IMR-90 (cell line): ENCODE results near the gene UBA1. TPM values are rescaled to one million over a fixed set of nuclear protein-coding genes. Genes with fewer than 3 reads are reported as not detected.
A peak's percentile ranks its signal among the peaks of the same experiment; 100 is the strongest.

ENCODE experiments used
- ATAC-seq: fragments of 200-7000 bp; cut with Tn5 transposase; 2 replicates; pipeline ENCODE4 v1.9.1; 2020; ENCODE audit warnings: low read depth, mild to moderate bottlenecking, moderate library complexity
- BruUV-seq: library from RNA; stranded (reverse); fragments of 400-500 nt; replicated peaks from 2 replicates; lab custom pipeline; 2021; lab: Mats Ljungman, UMichigan
- CTCF ChIA-PET: fragments of 300-600 bp; formaldehyde crosslinking; extraction: SDS; loops from one replicate; lab custom pipeline; 2021; ENCODE audit warnings: antibody characterized with exemption; lab: Yijun Ruan, JAX
- POLR2A ChIA-PET: fragments of 300-600 bp; sonication (Branson Sonifier 250); formaldehyde crosslinking; loops from one replicate; lab custom pipeline; 2022; ENCODE audit warnings: antibody characterized with exemption; ENCODE audit not compliant: unreplicated experiment; lab: Charles Lee
- DNase-seq: peaks from one replicate; pipeline ENCODE4 v3.0.0; 2013
- H2AFZ ChIP-seq: replicated peaks from 2 replicates; pipeline ENCODE3; 2013; ENCODE audit warnings: low read length, mild to moderate bottlenecking; ENCODE audit not compliant: poor library complexity
- H2AK5ac ChIP-seq: 2 replicates; pipeline ENCODE4 v1.6.1; 2013; ENCODE audit warnings: low read depth, low read length, inconsistent platforms
- H2AK9ac ChIP-seq: replicated peaks from 2 replicates; pipeline ENCODE3; 2013; ENCODE audit warnings: mild to moderate bottlenecking, low read depth, low read length, moderate library complexity; ENCODE audit not compliant: poor library complexity
- H2BK120ac ChIP-seq: 2 replicates; pipeline ENCODE4 v1.6.1; 2013; ENCODE audit warnings: low read depth, low read length, inconsistent platforms
- H2BK15ac ChIP-seq: 3 replicates; pipeline ENCODE4 v1.6.1; 2013; ENCODE audit warnings: low read depth, low read length, inconsistent platforms
- H2BK20ac ChIP-seq: 2 replicates; pipeline ENCODE4 v1.6.1; 2013; ENCODE audit warnings: low read depth, mild to moderate bottlenecking, inconsistent platforms, low read length, moderate library complexity
- H2BK5ac ChIP-seq: 2 replicates; pipeline ENCODE4 v1.6.1; 2013; ENCODE audit warnings: mild to moderate bottlenecking, low read depth, low read length, inconsistent platforms; ENCODE audit not compliant: poor library complexity, severe bottlenecking
- H3K14ac ChIP-seq: replicated peaks from 2 replicates; pipeline ENCODE4 v1.6.1; 2013; ENCODE audit warnings: low read depth, low read length, inconsistent platforms
- H3K18ac ChIP-seq: 2 replicates; pipeline ENCODE4 v1.6.1; 2013; ENCODE audit warnings: low read depth, low read length, control low read depth
- H3K23ac ChIP-seq: 2 replicates; pipeline ENCODE4 v1.6.1; 2013; ENCODE audit warnings: low read depth, low read length, inconsistent platforms
- H3K27ac ChIP-seq: 2 replicates; pipeline ENCODE4 v1.5.1; 2013; ENCODE audit warnings: mild to moderate bottlenecking, control low read depth, low read length; ENCODE audit not compliant: insufficient read depth
- H3K27me3 ChIP-seq: 2 replicates; pipeline ENCODE4 v1.6.1; 2013; ENCODE audit warnings: low read length; ENCODE audit not compliant: control insufficient read depth, insufficient read depth
- H3K36me3 ChIP-seq: 2 replicates; pipeline ENCODE4 v1.6.1; 2013; ENCODE audit warnings: low read length, mixed read lengths; ENCODE audit not compliant: control insufficient read depth, insufficient read depth
- H3K4ac ChIP-seq: 2 replicates; pipeline ENCODE4 v1.6.1; 2013; ENCODE audit warnings: low read depth, low read length, inconsistent platforms
- H3K4me1 ChIP-seq: 2 replicates; pipeline ENCODE4 v1.6.1; 2013; ENCODE audit warnings: low read length, mixed read lengths; ENCODE audit not compliant: control insufficient read depth, insufficient read depth
- H3K4me2 ChIP-seq: 2 replicates; pipeline ENCODE4 v1.6.1; 2013; ENCODE audit warnings: low read depth, mild to moderate bottlenecking, control low read depth, low read length, moderate library complexity
- H3K4me3 ChIP-seq: 2 replicates; pipeline ENCODE4 v1.5.1; 2013; ENCODE audit warnings: low read depth, mild to moderate bottlenecking, control low read depth, low read length, moderate library complexity; ENCODE audit not compliant: insufficient read depth
- H3K56ac ChIP-seq: 2 replicates; pipeline ENCODE4 v1.6.1; 2013; ENCODE audit warnings: low read length, inconsistent platforms; ENCODE audit not compliant: insufficient read depth; ENCODE audit errors: extremely low read depth
- H3K79me1 ChIP-seq, 2 experiments: 2 replicates each; pipeline ENCODE4 v1.6.1; 2013; ENCODE audit warnings: low read length in 2 of 2, inconsistent platforms in 1 of 2, low read depth in 1 of 2
- H3K9ac ChIP-seq: 2 replicates; pipeline ENCODE4 v1.6.1; 2013; ENCODE audit warnings: low read depth, low read length, control low read depth
- H3K9me1 ChIP-seq: 2 replicates; pipeline ENCODE4 v1.6.1; 2013; ENCODE audit warnings: low read length, inconsistent platforms; ENCODE audit not compliant: insufficient read depth
- H3K9me3 ChIP-seq: 2 replicates; pipeline ENCODE4 v1.6.1; 2013; ENCODE audit warnings: low read length; ENCODE audit not compliant: control insufficient read depth, insufficient read depth
- H4K20me1 ChIP-seq: 2 replicates; pipeline ENCODE4 v1.6.1; 2013; ENCODE audit warnings: low read length, inconsistent platforms; ENCODE audit not compliant: insufficient read depth
- H4K5ac ChIP-seq: 2 replicates; pipeline ENCODE4 v1.6.1; 2013; ENCODE audit warnings: mild to moderate bottlenecking, low read depth, low read length, control low read depth
- H4K8ac ChIP-seq, 2 experiments: 2 replicates each; pipeline ENCODE4 v1.6.1; 2013; ENCODE audit warnings: low read depth in 2 of 2, low read length in 2 of 2, control low read depth in 1 of 2, inconsistent platforms in 1 of 2
- H4K91ac ChIP-seq: 2 replicates; pipeline ENCODE4 v1.6.1; 2013; ENCODE audit warnings: low read depth, low read length, inconsistent platforms; ENCODE audit not compliant: insufficient read depth
- FOS ChIP-seq: fragments of 150-350 bp; IDR thresholded peaks from 2 replicates; pipeline ENCODE4 v1.6.1; 2016; ENCODE audit warnings: low read depth, low read length
- USF2 ChIP-seq: fragments of 150-350 bp; IDR thresholded peaks from 2 replicates; pipeline ENCODE4 v1.6.1; 2017; ENCODE audit warnings: mild to moderate bottlenecking, antibody characterized with exemption, low read length, low read depth
- WGBS, 2 experiments: methylation state at CpG; one replicate each; pipeline versions ENCODE4 v1.1.5 to v1.1.7; 2013; ENCODE audit warnings: missing lambda C conversion rate in 2 of 2; ENCODE audit not compliant: insufficient read length in 1 of 2; ENCODE audit errors: extremely low coverage in 2 of 2; 5-methylcytosine and 5-hydroxymethylcytosine counted together
- dilution Hi-C: fragments of 300-500 bp; cut with HindIII; formaldehyde crosslinking; loops from one replicate; pipeline ENCODE4 v1.14.3; 2018; ENCODE audit warnings: low sequenced_read_pairs; ENCODE audit not compliant: unreplicated experiment
- in situ Hi-C: fragments of 300-500 bp; cut with MboI; formaldehyde crosslinking; loops from 3 replicates; pipeline ENCODE4 v1.14.3; 2019; ENCODE audit warnings: low sequenced_read_pairs, inconsistent platforms, mixed read lengths
- intact Hi-C: fragments of 100-400 bp; cut with micrococcal nuclease; formaldehyde crosslinking; loops from 2 replicates; pipeline ENCODE4 v1.10.0; 2022
- polyA plus RNA-seq, 3 experiments: library from polyadenylated mRNA; depleted of rRNA; stranded (reverse); fragments of >200 nt; gene quantifications; 2 replicates each; pipeline ENCODE4 v1.2.3, GENCODE V29; 2012; ENCODE audit warnings: low replicate concordance in 1 of 3
- total RNA-seq: library from RNA; depleted of rRNA; stranded (reverse); fragments of >200 nt; gene quantifications from 2 replicates; pipeline ENCODE4 v1.2.3, GENCODE V29; 2012

Gene UBA1
- total and polyA plus RNA-seq, 2 of the 4 experiments (the other 2 are of a cell fraction): 299 to 343 TPM

- Histone ChIP-seq H2BK120ac (no peak overlapping the region), H2BK5ac (peak overlapping the region; percentile 79), H3K27ac (peak overlapping the region; percentile 87), H4K8ac (peak overlapping the region; percentile 63 to 86; a peak in 3 of 4 replicates), H4K20me1 (peaks cover 51% of the 10 kb centered on the region), H2AK9ac (peak overlapping the region; percentile 99), H4K5ac (peak overlapping the region; percentile 29; the same call in 1 of the 2 replicates), H2BK20ac (no peak overlapping the region), H2AK5ac (peak overlapping the region; percentile 63; the same call in 1 of the 2 replicates), H3K9me1 (peaks cover 5% of the 10 kb centered on the region; the same call in 1 of the 2 replicates), H3K36me3 (peaks cover 26% of the 10 kb centered on the region), H2BK15ac (no peak overlapping the region), H4K91ac (peak overlapping the region; percentile 81), H3K56ac (peak overlapping the region; percentile 91), H3K79me1 (peaks cover 21 to 54% of the 10 kb centered on the region in 2 experiments), H3K18ac (no peak overlapping the region; the same call in 1 of the 2 replicates), H2AFZ (peak overlapping the region; percentile 96), H3K23ac (peak overlapping the region; percentile 94), H3K9me3 (no peaks in the 10 kb centered on the region), H3K14ac (peak overlapping the region; percentile 91), H3K9ac (peak overlapping the region; percentile 88), H3K4ac (peak overlapping the region; percentile 85), H3K27me3 (no peaks in the 10 kb centered on the region; the same call in 1 of the 2 replicates), H3K4me2 (peak overlapping the region; percentile 94), H3K4me3 (peak overlapping the region; percentile 74), H3K4me1 (peaks cover 24% of the 10 kb centered on the region)
- CTCF ChIA-PET: no interaction called here
- BruUV-seq: TSS peak; percentile 18
- 10% methylated on average over 9 of the region's 14 CpGs; no CpG with 5 or more reads in 1 of the 2 experiments for WGBS, 2 experiments
- no peak for TF ChIP-seq FOS
- TF ChIP-seq USF2: no peak
- POLR2A ChIA-PET: no interaction called here
- ATAC-seq: peak; percentile 2
- in situ Hi-C loops: loop anchor here (10.0 kb wide), 2 partner anchors 191 to 331 kb away; no protein-coding TSS in a partner anchor
- intact Hi-C loops: loop anchor here (5.0 kb wide), 2 partner anchors 288 to 448 kb away; partner anchors contain the start of gene ZNF41
- dilution Hi-C loops: no loop called here
- DNase-seq: no peak
These were observed 662 bp downstream of the UBA1 start for GRCh38 chrX:47194194-47194787.
